Prostate gland (tissue), 2 donors: ENCODE data around the gene CLCNKA.

Experiments
- POLR2A ChIP-seq: fragments of 450-650 bp; IDR thresholded peaks from one replicate; pipeline ENCODE4 v1.6.1; 2016; ENCODE audit warnings: antibody characterized with exemption, mild to moderate bottlenecking
- POLR2AphosphoS5 ChIP-seq: sonication (generic); formaldehyde crosslinking; IDR thresholded peaks from one replicate; pipeline ENCODE4 v1.6.1; 2017; ENCODE audit warnings: antibody characterized with exemption
- TF ChIP-seq, protein P1 (sequence below), 4 experiments: fragments of 200-600 bp in 2 of 4; fragments of 450-650 bp in 2 of 4; sonication (generic) in 2 of 4; IDR thresholded peaks; 1 replicate in 3 of 4; 2 replicates in 1 of 4; pipeline ENCODE4 v1.5.1; 2016 to 2019; ENCODE audit warnings: antibody characterized with exemption in 4 of 4, mild to moderate bottlenecking in 2 of 4, moderate library complexity in 2 of 4

- TF ChIP-seq, protein P1, sequence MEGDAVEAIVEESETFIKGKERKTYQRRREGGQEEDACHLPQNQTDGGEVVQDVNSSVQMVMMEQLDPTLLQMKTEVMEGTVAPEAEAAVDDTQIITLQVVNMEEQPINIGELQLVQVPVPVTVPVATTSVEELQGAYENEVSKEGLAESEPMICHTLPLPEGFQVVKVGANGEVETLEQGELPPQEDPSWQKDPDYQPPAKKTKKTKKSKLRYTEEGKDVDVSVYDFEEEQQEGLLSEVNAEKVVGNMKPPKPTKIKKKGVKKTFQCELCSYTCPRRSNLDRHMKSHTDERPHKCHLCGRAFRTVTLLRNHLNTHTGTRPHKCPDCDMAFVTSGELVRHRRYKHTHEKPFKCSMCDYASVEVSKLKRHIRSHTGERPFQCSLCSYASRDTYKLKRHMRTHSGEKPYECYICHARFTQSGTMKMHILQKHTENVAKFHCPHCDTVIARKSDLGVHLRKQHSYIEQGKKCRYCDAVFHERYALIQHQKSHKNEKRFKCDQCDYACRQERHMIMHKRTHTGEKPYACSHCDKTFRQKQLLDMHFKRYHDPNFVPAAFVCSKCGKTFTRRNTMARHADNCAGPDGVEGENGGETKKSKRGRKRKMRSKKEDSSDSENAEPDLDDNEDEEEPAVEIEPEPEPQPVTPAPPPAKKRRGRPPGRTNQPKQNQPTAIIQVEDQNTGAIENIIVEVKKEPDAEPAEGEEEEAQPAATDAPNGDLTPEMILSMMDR (IDR thresholded peaks at IDR 0.05) = no peak
- TF ChIP-seq POLR2AphosphoS5 (peak; percentile 5), POLR2A (no peak)
Measured at GRCh38 chr1:16048573-16049189, 26.8 kb downstream of the CLCNKA start.
